ENCODE results near the gene SYMPK.

- TF ChIP-seq CTCF (IDR thresholded peaks at IDR 0.05; ENCODE audit: poor library complexity) (no peak), EZH2 (IDR thresholded peaks at IDR 0.05; ENCODE audit: borderline replicate concordance) (no peak)
These were observed 68.3 kb downstream of the SYMPK start for GRCh38 chr19:45794627-45795026.

Measured in hepatocyte (in vitro differentiated cells).